Sigmoid colon (tissue), 7 donors: ENCODE data around the gene TXLNB. TPM values are rescaled to one million over a fixed set of nuclear protein-coding genes. Genes with fewer than 3 reads are reported as not detected.
A peak's percentile ranks its signal among the peaks of the same experiment; 100 is the strongest.

Experiments used
- DNase-seq: peaks from one replicate; pipeline ENCODE4 v3.0.0-alpha.2; 2019
- H3K27ac ChIP-seq, 4 donors: fragments of 200-600 bp; sonication (generic); one replicate each; pipeline ENCODE4 v1.5.1; 2016 to 2019; ENCODE audit warnings: mild to moderate bottlenecking in 1 of 4
- H3K27me3 ChIP-seq, 3 donors: fragments of 200-600 bp; sonication (generic); one replicate each; pipeline ENCODE4 v1.5.1; 2019; ENCODE audit warnings: mild to moderate bottlenecking in 1 of 3
- H3K36me3 ChIP-seq, 4 donors: fragments of 200-600 bp; sonication (generic); one replicate each; pipeline ENCODE4 v1.5.1; 2016 to 2019
- H3K4me1 ChIP-seq, 4 donors: fragments of 200-600 bp; sonication (generic); one replicate each; pipeline ENCODE4 v1.5.1; 2017 to 2019
- H3K4me3 ChIP-seq, 4 donors: fragments of 200-600 bp; sonication (generic); one replicate each; pipeline ENCODE4 v1.5.1; 2017 to 2019; ENCODE audit warnings: mild to moderate bottlenecking in 2 of 4, moderate library complexity in 1 of 4
- H3K9me3 ChIP-seq, 4 donors: fragments of 200-600 bp in 3 of 4; sonication (generic) in 3 of 4; one replicate each; pipeline versions ENCODE4 v1.5.1 to v1.6.1; 2013 to 2019
- CTCF ChIP-seq, 4 experiments: fragments of 450-650 bp in 3 of 4; fragments of 200-600 bp in 1 of 4; IDR thresholded peaks; one replicate each; pipeline ENCODE4 v1.5.1; 2016 to 2019; ENCODE audit warnings: antibody characterized with exemption in 4 of 4, mild to moderate bottlenecking in 3 of 4, moderate library complexity in 2 of 4
- EP300 ChIP-seq, 4 donors: sonication (generic); formaldehyde crosslinking; IDR thresholded peaks; one replicate each; pipeline ENCODE4 v1.6.1; 2017; ENCODE audit warnings: antibody characterized with exemption in 4 of 4
- POLR2A ChIP-seq, 2 donors: fragments of 450-650 bp; IDR thresholded peaks; one replicate each; pipeline ENCODE4 v1.6.1; 2016; ENCODE audit warnings: antibody characterized with exemption in 2 of 2, mild to moderate bottlenecking in 2 of 2, moderate library complexity in 2 of 2
- POLR2AphosphoS5 ChIP-seq, 4 donors: sonication (generic); formaldehyde crosslinking; IDR thresholded peaks; one replicate each; pipeline ENCODE4 v1.6.1; 2017; ENCODE audit warnings: antibody characterized with exemption in 4 of 4
- WGBS, 2 donors: extraction: QIAGEN DNeasy Blood & Tissue Kit; methylation state at CpG; one replicate each; pipeline ENCODE4 v1.1.7; 2013; 5-methylcytosine and 5-hydroxymethylcytosine counted together
- intact Hi-C: fragments of 100-400 bp; cut with DNase I; formaldehyde crosslinking; loops from one replicate; pipeline ENCODE4 v1.15.1; 2023
- polyA plus RNA-seq, 3 donors: library from polyadenylated mRNA; stranded (reverse); fragments of 200-250 nt; gene quantifications; one replicate each; pipeline ENCODE4 v1.2.3, GENCODE V29; 2013
- total RNA-seq, 4 donors: library from RNA; depleted of rRNA; stranded (reverse); fragments of >200 nt; gene quantifications; one replicate each; pipeline ENCODE4 v1.1.0, GENCODE V29; 2016
- donor health status: healthy with polysubstance abuse.
- donor health status: Bipolar disorder and iron deficiency.
- donor health status: healthy.

Gene TXLNB
- 1 to 10 TPM in 3 of 4 donors, under 1 TPM in 1; 0.95 to 3.9 (median 2.7) TPM for total RNA-seq
- under 1 TPM in 2 of 3 donors, not detected in 1; 0.58 to 0.60 TPM for polyA plus RNA-seq

- TF ChIP-seq CTCF (IDR thresholded peaks at IDR 0.05) (no peak), POLR2AphosphoS5 (IDR thresholded peaks at IDR 0.05) (peak; percentile 20 to 90 (median 60)), POLR2A (IDR thresholded peaks at IDR 0.05) (no peak), EP300 (IDR thresholded peaks at IDR 0.05) (peak in 1 of 4 donors; percentile 79)
- intact Hi-C loops: loop anchor here (5.0 kb wide), 1 partner anchor 70 kb away; no protein-coding TSS in a partner anchor
- H3K36me3 ChIP-seq: no peaks in the 10 kb centered on the region
- peak; percentile 95 for DNase-seq
- WGBS, 2 donors: 30 to 79% methylated on average over 13 of the region's 13 CpGs
- peaks cover 0 to 28% (median 21%) of the 10 kb centered on the region in 4 donors for H3K4me1 ChIP-seq
- no peaks in the 10 kb centered on the region for H3K27me3 ChIP-seq
- peak within 1 kb of the TSS in 3 of 4 donors; percentile 17 to 28 (median 28) for H3K4me3 ChIP-seq
- H3K27ac ChIP-seq: peak within 1 kb of the TSS; percentile 67 to 78 (median 76)
- no peaks in the 10 kb centered on the region for H3K9me3 ChIP-seq
Observed at GRCh38 chr6:139291813-139292619, at the start of gene TXLNB. TXLNB (minus strand) TSS chr6:139291998; CDS start chr6:139288899, 3,099 bp downstream.

- WGBS, 2 donors: 90 to 96% methylated on average over 2 of the region's 2 CpGs
- TF ChIP-seq EP300 (IDR thresholded peaks at IDR 0.05): no peak
- TF ChIP-seq POLR2AphosphoS5 (IDR thresholded peaks at IDR 0.05): no peak
- TF ChIP-seq CTCF (IDR thresholded peaks at IDR 0.05): no peak
- no peak for TF ChIP-seq POLR2A (IDR thresholded peaks at IDR 0.05)
Observed at GRCh38 chr6:139341060-139341459, 49.3 kb upstream of the TXLNB start.

DNA sequence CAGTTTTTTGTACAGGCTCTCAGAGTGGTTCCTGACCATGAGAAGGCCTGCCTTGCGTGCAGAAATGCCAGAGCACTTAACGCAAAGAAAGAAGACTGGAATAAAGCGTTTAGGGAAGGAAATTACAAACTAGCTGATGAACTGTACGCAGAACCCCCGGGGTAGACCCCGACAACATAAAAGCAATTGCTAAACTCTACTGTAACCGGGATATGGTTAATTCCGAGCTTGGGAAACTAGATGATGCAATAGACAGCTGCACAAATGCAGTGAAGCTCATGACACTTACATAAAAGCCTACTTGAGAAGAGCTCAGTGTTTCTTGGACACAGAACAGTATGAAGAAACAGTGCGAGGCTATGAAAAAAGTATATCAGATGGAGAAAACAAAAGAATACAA, 47.0 kb upstream of the TXLNB start:
- Histone ChIP-seq H3K9me3 (no peaks in the 10 kb centered on the region), H3K27me3 (no peaks in the 10 kb centered on the region), H3K36me3 (no peaks in the 10 kb centered on the region), H3K4me3 (no peak overlapping the region), H3K27ac (peak overlapping the region; percentile 8 to 55 (median 46)), H3K4me1 (peaks cover 0 to 11% (median 7%) of the 10 kb centered on the region in 4 donors)
- DNase-seq: no peak
- peak; percentile 27 to 75 (median 40) for TF ChIP-seq POLR2AphosphoS5 (IDR thresholded peaks at IDR 0.05)
- no peak for TF ChIP-seq POLR2A (IDR thresholded peaks at IDR 0.05)
- TF ChIP-seq EP300 (IDR thresholded peaks at IDR 0.05): peak in 2 of 4 donors; percentile 32 to 55
- no peak for TF ChIP-seq CTCF (IDR thresholded peaks at IDR 0.05)
- WGBS, 2 donors: 85 to 86% methylated on average over 9 of the region's 9 CpGs
- intact Hi-C loops: no loop called here

More at GRCh38 chr6:139341060-139341459, 49.3 kb upstream of the TXLNB start:
- Histone ChIP-seq H3K27me3 (no peaks in the 10 kb centered on the region), H3K36me3 (no peaks in the 10 kb centered on the region), H3K4me1 (peaks cover 0 to 11% (median 7%) of the 10 kb centered on the region in 4 donors), H3K9me3 (no peaks in the 10 kb centered on the region), H3K4me3 (no peak overlapping the region), H3K27ac (no peak overlapping the region)
- intact Hi-C loops: no loop called here
- DNase-seq: no peak

GRCh38 chr6:139337830-139338229, 46.0 kb upstream of the TXLNB start:
- TF ChIP-seq POLR2AphosphoS5 (IDR thresholded peaks at IDR 0.05): peak in 1 of 4 donors; percentile 6
- no peak for TF ChIP-seq CTCF (IDR thresholded peaks at IDR 0.05)
- Histone ChIP-seq H3K9me3 (no peaks in the 10 kb centered on the region), H3K4me1 (peaks cover 0 to 11% (median 7%) of the 10 kb centered on the region in 4 donors), H3K36me3 (no peaks in the 10 kb centered on the region), H3K4me3 (no peak overlapping the region), H3K27ac (peak overlapping the region in 1 of 4 donors; percentile 46), H3K27me3 (no peaks in the 10 kb centered on the region)
- peak; percentile 74 for DNase-seq
- WGBS, 2 donors: 57% methylated on average over 5 of the region's 5 CpGs
- intact Hi-C loops: no loop called here
